Heart right ventricle (tissue), 16 donors: Measurements from ENCODE around the gene RHEB. TPM values are rescaled to one million over a fixed set of nuclear protein-coding genes. Genes with fewer than 3 reads are reported as not detected.

ENCODE experiments used
- ATAC-seq, 8 donors: fragments of 200-7000 bp; cut with Tn5 transposase; one replicate each; pipeline ENCODE4 v1.9.1; 2020; ENCODE audit warnings: mild to moderate bottlenecking in 8 of 8, moderate library complexity in 8 of 8, moderate number of reproducible peaks in 1 of 8
- DNase-seq, 2 donors: peaks; one replicate each; pipeline ENCODE4 v3.0.0-alpha.2; 2020
- H3K27ac ChIP-seq, 10 donors: fragments of 200-600 bp; sonication (generic) in 2 of 10; one replicate each; pipeline versions ENCODE4 v1.5.0 to v1.8.0; 2020 to 2022; ENCODE audit warnings: mild to moderate bottlenecking in 3 of 10
- H3K27me3 ChIP-seq, 7 donors: fragments of 200-600 bp; one replicate each; pipeline ENCODE4 v1.8.0; 2021 to 2022; ENCODE audit warnings: mild to moderate bottlenecking in 2 of 7
- H3K36me3 ChIP-seq, 9 donors: fragments of 200-600 bp; sonication (generic) in 1 of 9; one replicate each; pipeline versions ENCODE4 v1.5.0 to v1.8.0; 2020 to 2022; ENCODE audit warnings: mild to moderate bottlenecking in 2 of 9
- H3K4me1 ChIP-seq, 9 donors: fragments of 200-600 bp; sonication (generic) in 1 of 9; one replicate each; pipeline versions ENCODE4 v1.5.0 to v1.8.0; 2020 to 2022; ENCODE audit warnings: mild to moderate bottlenecking in 4 of 9
- H3K4me3 ChIP-seq, 10 donors: fragments of 200-600 bp; sonication (generic) in 2 of 10; one replicate each; pipeline versions ENCODE4 v1.5.0 to v1.8.0; 2020 to 2022; ENCODE audit warnings: mild to moderate bottlenecking in 7 of 10, moderate library complexity in 2 of 10
- H3K9me3 ChIP-seq, 11 donors: fragments of 200-600 bp in 10 of 11; sonication (generic) in 2 of 11; one replicate each; pipeline versions ENCODE4 v1.5.0 to v1.8.0; 2013 to 2022; ENCODE audit warnings: mild to moderate bottlenecking in 2 of 11, control low read depth in 1 of 11, moderate library complexity in 1 of 11
- WGBS, 2 donors: extraction: QIAGEN DNeasy Blood & Tissue Kit; methylation state at CpG; one replicate each; pipeline ENCODE4 v1.1.7; 2013; ENCODE audit warnings: inconsistent platforms in 1 of 2; 5-methylcytosine and 5-hydroxymethylcytosine counted together
- intact Hi-C, 10 donors: fragments of 100-400 bp; cut with DNase I; formaldehyde crosslinking; loops; one replicate each; pipeline versions ENCODE4 v1.11.1 to v1.14.2; 2022
- polyA plus RNA-seq, 2 donors: library from polyadenylated mRNA; stranded (reverse); fragments of 200-250 nt; gene quantifications; one replicate each; pipeline ENCODE4 v1.2.3, GENCODE V29; 2013
- total RNA-seq, 10 donors: library from RNA; stranded (reverse); fragmentation: NEBNext Ultra II Directional in 3 of 10; extraction: Animal tissue kit (Norgen Biotek cat#: 25700) in 3 of 10; gene quantifications; one replicate each; pipeline versions ENCODE4 v1.2.1 to v1.2.4, GENCODE V29; 2021 to 2023
- TF ChIP-seq, protein P1 (sequence below), 9 donors: fragments of 200-600 bp; sonication (generic) in 2 of 9; IDR thresholded peaks; one replicate each; pipeline versions ENCODE4 v1.5.0 to v1.8.0; 2021 to 2022; ENCODE audit warnings: antibody characterized with exemption in 9 of 9, mild to moderate bottlenecking in 5 of 9, moderate library complexity in 1 of 9
- donor health status: Arrhythmogenic right ventricular cardiomyopathy.
- donor health status: ischemic (EF 13 %, LVEDD 7.1; RV severe dilation, severe dysfunction).
- donor health status: healthy with polysubstance abuse.
- donor health status: DM: no; HTN: yes; CAD: no.
- donor health status: DM: no; HTN: no; CAD: no.
- donor health status: ischemic (EF 25% LVEDD 6.9; RV normal size, moderate dysfunction).
- donor health status: ischemic (EF 25% LVEDD 5.7; RV mildly dilated, moderate dysfunction).
- donor health status: healthy.
- donor health status: DM: yes; HTN: yes; CAD: no.
- donor health status: Ischemic cardiomyopathy.
- donor health status: ischemic (EF 35%, LVEDD 5.7; RV mildly dilated, moderate dysfunction).
- donor health status: nonischemic (EF 11% LVEDD 7.7; RV severe dilation, severe dysfunction).
- donor health status: DM: yes; HTN: yes; CAD: no.
- donor health status: PGD.
- donor health status: ischemic (EF 29% LVEDD 5.4; RV normal size, mild dysfunction).
- donor health status: nonischemic (EF 23%, LVEDD 6.1; RV moderate dilation, normal function).

RHEB gene
- total and polyA plus RNA-seq, 12 donors: 56.0 to 174 (median 104) TPM

DNA sequence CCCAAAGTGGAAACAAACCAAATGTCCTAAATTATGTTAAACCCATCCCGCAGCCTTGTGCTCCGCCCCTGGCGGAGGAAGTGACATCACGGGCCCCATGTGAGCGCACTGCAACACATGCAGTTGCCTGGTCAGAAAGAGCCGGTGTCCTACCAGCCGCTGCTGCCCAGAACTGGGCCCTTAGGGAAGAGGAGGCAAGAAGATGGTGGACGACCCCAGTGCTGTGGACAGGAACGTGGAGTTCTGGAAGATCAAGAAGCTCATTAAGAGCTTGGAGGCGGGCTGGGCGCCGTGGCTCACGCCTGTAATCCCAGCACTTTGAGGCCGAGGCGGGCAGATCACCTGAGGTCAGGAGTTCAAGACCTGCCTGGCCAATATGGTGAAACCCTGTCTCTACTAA, 18.0 kb downstream of the RHEB start:
- peaks cover 2 to 69% (median 42%) of the 10 kb centered on the region in 9 donors for H3K4me1 ChIP-seq
- H3K4me3 ChIP-seq: no peak overlapping the region
- H3K9me3 ChIP-seq: no peaks in the 10 kb centered on the region
- H3K27ac ChIP-seq: no peak overlapping the region
- H3K36me3 ChIP-seq: no peaks in the 10 kb centered on the region
- no peak for ATAC-seq
- TF ChIP-seq, protein P1, sequence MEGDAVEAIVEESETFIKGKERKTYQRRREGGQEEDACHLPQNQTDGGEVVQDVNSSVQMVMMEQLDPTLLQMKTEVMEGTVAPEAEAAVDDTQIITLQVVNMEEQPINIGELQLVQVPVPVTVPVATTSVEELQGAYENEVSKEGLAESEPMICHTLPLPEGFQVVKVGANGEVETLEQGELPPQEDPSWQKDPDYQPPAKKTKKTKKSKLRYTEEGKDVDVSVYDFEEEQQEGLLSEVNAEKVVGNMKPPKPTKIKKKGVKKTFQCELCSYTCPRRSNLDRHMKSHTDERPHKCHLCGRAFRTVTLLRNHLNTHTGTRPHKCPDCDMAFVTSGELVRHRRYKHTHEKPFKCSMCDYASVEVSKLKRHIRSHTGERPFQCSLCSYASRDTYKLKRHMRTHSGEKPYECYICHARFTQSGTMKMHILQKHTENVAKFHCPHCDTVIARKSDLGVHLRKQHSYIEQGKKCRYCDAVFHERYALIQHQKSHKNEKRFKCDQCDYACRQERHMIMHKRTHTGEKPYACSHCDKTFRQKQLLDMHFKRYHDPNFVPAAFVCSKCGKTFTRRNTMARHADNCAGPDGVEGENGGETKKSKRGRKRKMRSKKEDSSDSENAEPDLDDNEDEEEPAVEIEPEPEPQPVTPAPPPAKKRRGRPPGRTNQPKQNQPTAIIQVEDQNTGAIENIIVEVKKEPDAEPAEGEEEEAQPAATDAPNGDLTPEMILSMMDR (IDR thresholded peaks at IDR 0.05): no peak
- no peaks in the 10 kb centered on the region for H3K27me3 ChIP-seq
- intact Hi-C loops: no loop called here
- DNase-seq: no peak
- 96 to 98% methylated on average over 15 of the region's 15 CpGs for whole genome bisulfite sequencing, 2 donors

DNA sequence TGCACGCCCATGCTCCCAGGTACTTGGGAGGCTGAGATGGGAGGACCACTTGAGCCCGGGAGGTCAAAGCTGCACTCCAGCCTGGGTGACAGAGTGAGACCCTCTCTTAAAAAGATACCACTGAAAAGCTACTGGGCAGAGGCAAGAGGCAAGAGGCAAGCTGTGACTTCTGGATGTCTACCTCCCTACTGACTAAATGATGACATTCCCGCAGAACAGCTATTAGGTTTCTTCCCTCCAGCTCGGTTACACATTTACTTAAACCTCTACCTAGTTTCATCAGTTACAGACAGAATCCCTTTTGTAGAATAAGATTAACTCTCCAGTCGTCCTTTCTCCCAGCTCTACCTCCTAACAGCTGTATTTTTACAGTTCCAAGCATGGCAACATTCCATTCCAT, 21.2 kb downstream of the RHEB start:
- TF ChIP-seq, protein P1 (IDR thresholded peaks at IDR 0.05): no peak
- intact Hi-C loops: no loop called here
- H3K4me3 ChIP-seq: no peak overlapping the region
- ATAC-seq (no peak), DNase-seq (no peak)
- H3K27ac ChIP-seq: no peak overlapping the region
- 83 to 86% methylated on average over 5 of the region's 5 CpGs for WGBS, 2 donors
- H3K4me1 ChIP-seq: peaks cover 2 to 68% (median 43%) of the 10 kb centered on the region in 9 donors
- no peaks in the 10 kb centered on the region for H3K9me3 ChIP-seq
- no peaks in the 10 kb centered on the region for H3K27me3 ChIP-seq
- no peaks in the 10 kb centered on the region for H3K36me3 ChIP-seq

DNA sequence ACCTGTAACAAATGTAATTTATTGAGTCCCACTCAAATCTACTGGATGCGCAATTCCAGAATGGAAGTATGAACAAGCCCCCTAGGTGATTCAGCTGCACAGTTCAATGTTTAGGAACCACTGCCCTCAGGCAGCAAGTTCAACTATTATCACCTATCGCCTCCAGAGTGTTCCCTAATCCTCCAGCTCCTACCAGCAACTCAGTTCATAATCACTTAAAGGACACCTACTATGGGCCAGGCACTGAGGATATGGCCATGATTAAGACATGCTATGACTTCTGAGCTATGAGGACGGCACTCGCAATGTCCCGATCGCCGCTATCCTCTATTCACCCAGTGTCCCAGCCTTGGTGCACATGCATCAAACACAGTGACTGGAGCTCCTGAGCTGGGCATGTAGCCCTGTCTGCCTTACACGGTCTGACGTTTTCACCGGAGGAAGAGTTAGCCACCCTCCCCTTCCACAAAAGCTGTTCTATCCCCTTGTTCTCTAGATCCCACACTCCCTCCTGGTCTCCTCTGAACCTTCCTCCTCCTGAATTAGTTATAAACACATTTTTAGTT, 22.3 kb downstream of the RHEB start:
- no peaks in the 10 kb centered on the region for H3K27me3 ChIP-seq
- no peaks in the 10 kb centered on the region for H3K36me3 ChIP-seq
- H3K4me3 ChIP-seq: no peak overlapping the region
- DNase-seq (no peak), ATAC-seq (peak in 6 of 8 donors; percentile 13 to 60 (median 43))
- H3K9me3 ChIP-seq: no peaks in the 10 kb centered on the region
- WGBS, 2 donors: 86 to 90% methylated on average over 10 of the region's 10 CpGs
- H3K4me1 ChIP-seq: peaks cover 2 to 65% (median 42%) of the 10 kb centered on the region in 9 donors
- H3K27ac ChIP-seq: no peak overlapping the region
- intact Hi-C loops: no loop called here
- TF ChIP-seq, protein P1 (IDR thresholded peaks at IDR 0.05): no peak

DNA sequence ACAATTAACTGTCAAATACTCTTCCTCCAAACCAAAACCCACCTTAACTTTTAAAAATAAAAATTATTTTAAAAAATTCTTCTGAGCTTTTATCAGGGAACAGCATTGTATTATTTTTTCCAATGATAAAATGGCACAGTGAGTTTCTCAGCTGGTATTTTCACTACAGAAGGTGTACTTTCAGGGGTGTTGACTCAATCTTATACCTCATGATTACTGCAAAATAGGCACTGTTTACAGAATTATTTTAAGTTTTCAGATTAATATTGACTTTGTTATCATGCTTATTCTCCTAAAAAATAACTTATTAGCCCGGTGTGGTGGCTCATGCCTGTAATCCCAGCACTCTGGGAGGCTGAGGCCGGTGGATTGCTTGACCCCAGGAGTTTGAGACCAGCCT, 24.3 kb downstream of the RHEB start:
- no peak for ATAC-seq
- H3K9me3 ChIP-seq: no peaks in the 10 kb centered on the region
- no peak overlapping the region for H3K4me3 ChIP-seq
- H3K4me1 ChIP-seq: peaks cover 2 to 72% (median 51%) of the 10 kb centered on the region in 9 donors
- peaks cover 0 to 4% (median 0%) of the 10 kb centered on the region in 9 donors for H3K36me3 ChIP-seq
- DNase-seq: no peak
- TF ChIP-seq, protein P1 (IDR thresholded peaks at IDR 0.05): no peak
- 96 to 100% methylated on average over 2 of the region's 2 CpGs for WGBS, 2 donors
- H3K27me3 ChIP-seq: no peaks in the 10 kb centered on the region
- intact Hi-C loops: no loop called here
- H3K27ac ChIP-seq: no peak overlapping the region
